HepG2 (cell line): ENCODE data around the gene SATB1.

ENCODE experiments used
- EZH2 ChIP-seq: conservative IDR thresholded peaks from 2 replicates; pipeline ENCODE4 v1.6.1; 2012; ENCODE audit warnings: mild to moderate bottlenecking, low read depth, low read length, moderate library complexity
- FOSL1 ChIP-seq: sonication (generic); formaldehyde crosslinking; IDR thresholded peaks from 2 replicates; pipeline ENCODE4 v1.9.0; 2021; ENCODE audit warnings: missing genetic modification reagents, borderline replicate concordance
- JUN ChIP-seq: sonication (generic); formaldehyde crosslinking; IDR thresholded peaks from 2 replicates; pipeline ENCODE4 v1.4.0; 2020; ENCODE audit warnings: mild to moderate bottlenecking, missing genetic modification reagents
- PHF5A ChIP-seq: IDR thresholded peaks from one replicate; pipeline ENCODE4 v1.6.1; 2018; ENCODE audit warnings: low read depth, missing genetic modification reagents; ENCODE audit not compliant: unreplicated experiment
- POLR2A ChIP-seq, 2 experiments: IDR thresholded peaks; 2 replicates each; pipeline ENCODE4 v1.6.1; 2011; ENCODE audit warnings: low read depth in 2 of 2, low read length in 2 of 2, mild to moderate bottlenecking in 1 of 2, moderate library complexity in 1 of 2; ENCODE audit not compliant: insufficient read depth in 1 of 2
- POLR2AphosphoS5 ChIP-seq: IDR thresholded peaks from 2 replicates; pipeline ENCODE4 v1.6.1; 2012; ENCODE audit warnings: low read depth, low read length
- SCMH1 ChIP-seq: sonication (generic); formaldehyde crosslinking; IDR thresholded peaks from 2 replicates; pipeline ENCODE4 v1.9.0; 2021; ENCODE audit warnings: missing genetic modification reagents, mild to moderate bottlenecking, borderline replicate concordance
- SETDB1 ChIP-seq: sonication (generic); formaldehyde crosslinking; IDR thresholded peaks from 2 replicates; pipeline ENCODE4 v1.5.1; 2020; ENCODE audit warnings: missing genetic modification reagents, mild to moderate bottlenecking, borderline replicate concordance
- SRSF9 ChIP-seq: fragments of 200-400 bp; formaldehyde crosslinking; IDR thresholded peaks from 2 replicates; pipeline ENCODE4 v1.6.1; 2018; ENCODE audit warnings: borderline replicate concordance, mild to moderate bottlenecking, low read depth, low read length; ENCODE audit not compliant: insufficient read depth, poor library complexity, severe bottlenecking
- ZBTB21 ChIP-seq: sonication (generic); formaldehyde crosslinking; IDR thresholded peaks from 2 replicates; pipeline ENCODE4 v1.4.0; 2020; ENCODE audit warnings: missing genetic modification reagents
- ZNF530 ChIP-seq: sonication (generic); formaldehyde crosslinking; IDR thresholded peaks from 2 replicates; pipeline ENCODE4 v1.5.0; 2020; ENCODE audit warnings: low read depth, mild to moderate bottlenecking, missing genetic modification reagents
- TF ChIP-seq, protein P1 (sequence below): sonication (generic); formaldehyde crosslinking; IDR thresholded peaks from 2 replicates; pipeline ENCODE4 v1.4.0; 2020; ENCODE audit warnings: missing genetic modification reagents
- TF ChIP-seq, protein P2 (sequence below): sonication (generic); formaldehyde crosslinking; IDR thresholded peaks from 2 replicates; pipeline ENCODE4 v1.5.0; 2020; ENCODE audit warnings: mild to moderate bottlenecking, missing genetic modification reagents, moderate library complexity

DNA sequence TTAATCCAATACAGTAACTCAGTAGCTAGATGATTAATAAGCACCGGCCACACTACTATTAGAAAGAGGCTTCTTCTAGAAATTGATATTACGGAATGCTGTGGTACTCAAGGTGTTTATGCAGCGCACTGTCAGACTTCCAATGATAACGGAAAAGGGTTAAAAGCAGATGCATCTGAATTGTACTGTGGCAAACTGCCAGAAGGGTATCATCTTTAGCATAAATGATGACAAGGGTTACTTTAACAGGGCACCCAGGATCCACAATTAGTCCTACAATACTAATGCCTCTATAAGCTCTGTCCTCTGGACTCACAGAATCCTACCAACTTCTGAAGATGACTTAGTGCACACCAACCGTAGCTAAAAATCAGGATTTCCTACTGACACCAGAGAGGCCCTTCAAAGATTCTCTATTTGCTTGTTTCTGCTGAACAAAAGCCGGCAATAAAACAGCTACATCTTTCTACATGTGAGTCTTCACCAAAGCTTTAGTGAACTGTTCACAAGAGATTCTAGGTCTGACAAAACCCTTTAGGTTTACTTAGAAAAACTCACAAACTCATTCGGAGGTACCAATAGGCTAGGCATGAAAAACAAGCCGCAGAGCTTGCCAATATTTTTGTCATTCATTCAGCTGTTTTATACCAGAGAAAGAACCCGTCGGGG lies 7.1 kb downstream of the SATB1 start:
- TF ChIP-seq PHF5A (CRISPR knock-in tag) (no peak), SRSF9 (no peak), POLR2A (IDR thresholded peaks at IDR 0.05; ENCODE audit: insufficient read depth in 1 of 2, low read depth in 2 of 2, low read length in 2 of 2) (no peak), POLR2AphosphoS5 (no peak), EZH2 (no peak), FOSL1 (CRISPR knock-in tag) (no peak), JUN (CRISPR knock-in tag) (no peak), SCMH1 (no peak), ZNF530 (CRISPR knock-in tag) (no peak), ZBTB21 (CRISPR knock-in tag) (no peak), SETDB1 (CRISPR knock-in tag) (no peak)
- TF ChIP-seq, protein P1, sequence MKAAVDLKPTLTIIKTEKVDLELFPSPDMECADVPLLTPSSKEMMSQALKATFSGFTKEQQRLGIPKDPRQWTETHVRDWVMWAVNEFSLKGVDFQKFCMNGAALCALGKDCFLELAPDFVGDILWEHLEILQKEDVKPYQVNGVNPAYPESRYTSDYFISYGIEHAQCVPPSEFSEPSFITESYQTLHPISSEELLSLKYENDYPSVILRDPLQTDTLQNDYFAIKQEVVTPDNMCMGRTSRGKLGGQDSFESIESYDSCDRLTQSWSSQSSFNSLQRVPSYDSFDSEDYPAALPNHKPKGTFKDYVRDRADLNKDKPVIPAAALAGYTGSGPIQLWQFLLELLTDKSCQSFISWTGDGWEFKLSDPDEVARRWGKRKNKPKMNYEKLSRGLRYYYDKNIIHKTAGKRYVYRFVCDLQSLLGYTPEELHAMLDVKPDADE (CRISPR knock-in tag), result no peak
- TF ChIP-seq, protein P2, sequence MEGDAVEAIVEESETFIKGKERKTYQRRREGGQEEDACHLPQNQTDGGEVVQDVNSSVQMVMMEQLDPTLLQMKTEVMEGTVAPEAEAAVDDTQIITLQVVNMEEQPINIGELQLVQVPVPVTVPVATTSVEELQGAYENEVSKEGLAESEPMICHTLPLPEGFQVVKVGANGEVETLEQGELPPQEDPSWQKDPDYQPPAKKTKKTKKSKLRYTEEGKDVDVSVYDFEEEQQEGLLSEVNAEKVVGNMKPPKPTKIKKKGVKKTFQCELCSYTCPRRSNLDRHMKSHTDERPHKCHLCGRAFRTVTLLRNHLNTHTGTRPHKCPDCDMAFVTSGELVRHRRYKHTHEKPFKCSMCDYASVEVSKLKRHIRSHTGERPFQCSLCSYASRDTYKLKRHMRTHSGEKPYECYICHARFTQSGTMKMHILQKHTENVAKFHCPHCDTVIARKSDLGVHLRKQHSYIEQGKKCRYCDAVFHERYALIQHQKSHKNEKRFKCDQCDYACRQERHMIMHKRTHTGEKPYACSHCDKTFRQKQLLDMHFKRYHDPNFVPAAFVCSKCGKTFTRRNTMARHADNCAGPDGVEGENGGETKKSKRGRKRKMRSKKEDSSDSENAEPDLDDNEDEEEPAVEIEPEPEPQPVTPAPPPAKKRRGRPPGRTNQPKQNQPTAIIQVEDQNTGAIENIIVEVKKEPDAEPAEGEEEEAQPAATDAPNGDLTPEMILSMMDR (CRISPR knock-in tag), result no peak
